UCSD-AML1 (cell line): ENCODE measurements around the gene SNX13.
A peak's percentile ranks its signal among the peaks of the same experiment; 100 is the strongest.

Experiments used
- DNase-seq: peaks from one replicate; lab custom pipeline; 2025; ENCODE audit not compliant: unreplicated experiment; lab: John Stamatoyannopoulos, UW

Gene SNX13, protein sequence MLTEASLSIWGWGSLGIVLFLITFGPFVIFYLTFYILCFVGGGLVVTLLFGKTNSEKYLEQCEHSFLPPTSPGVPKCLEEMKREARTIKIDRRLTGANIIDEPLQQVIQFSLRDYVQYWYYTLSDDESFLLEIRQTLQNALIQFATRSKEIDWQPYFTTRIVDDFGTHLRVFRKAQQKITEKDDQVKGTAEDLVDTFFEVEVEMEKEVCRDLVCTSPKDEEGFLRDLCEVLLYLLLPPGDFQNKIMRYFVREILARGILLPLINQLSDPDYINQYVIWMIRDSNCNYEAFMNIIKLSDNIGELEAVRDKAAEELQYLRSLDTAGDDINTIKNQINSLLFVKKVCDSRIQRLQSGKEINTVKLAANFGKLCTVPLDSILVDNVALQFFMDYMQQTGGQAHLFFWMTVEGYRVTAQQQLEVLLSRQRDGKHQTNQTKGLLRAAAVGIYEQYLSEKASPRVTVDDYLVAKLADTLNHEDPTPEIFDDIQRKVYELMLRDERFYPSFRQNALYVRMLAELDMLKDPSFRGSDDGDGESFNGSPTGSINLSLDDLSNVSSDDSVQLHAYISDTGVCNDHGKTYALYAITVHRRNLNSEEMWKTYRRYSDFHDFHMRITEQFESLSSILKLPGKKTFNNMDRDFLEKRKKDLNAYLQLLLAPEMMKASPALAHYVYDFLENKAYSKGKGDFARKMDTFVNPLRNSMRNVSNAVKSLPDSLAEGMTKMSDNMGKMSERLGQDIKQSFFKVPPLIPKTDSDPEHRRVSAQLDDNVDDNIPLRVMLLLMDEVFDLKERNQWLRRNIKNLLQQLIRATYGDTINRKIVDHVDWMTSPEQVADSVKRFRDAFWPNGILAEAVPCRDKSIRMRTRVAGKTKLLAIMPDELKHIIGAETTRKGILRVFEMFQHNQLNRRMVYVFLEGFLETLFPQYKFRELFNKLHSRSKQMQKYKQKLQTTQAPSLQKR

DNA sequence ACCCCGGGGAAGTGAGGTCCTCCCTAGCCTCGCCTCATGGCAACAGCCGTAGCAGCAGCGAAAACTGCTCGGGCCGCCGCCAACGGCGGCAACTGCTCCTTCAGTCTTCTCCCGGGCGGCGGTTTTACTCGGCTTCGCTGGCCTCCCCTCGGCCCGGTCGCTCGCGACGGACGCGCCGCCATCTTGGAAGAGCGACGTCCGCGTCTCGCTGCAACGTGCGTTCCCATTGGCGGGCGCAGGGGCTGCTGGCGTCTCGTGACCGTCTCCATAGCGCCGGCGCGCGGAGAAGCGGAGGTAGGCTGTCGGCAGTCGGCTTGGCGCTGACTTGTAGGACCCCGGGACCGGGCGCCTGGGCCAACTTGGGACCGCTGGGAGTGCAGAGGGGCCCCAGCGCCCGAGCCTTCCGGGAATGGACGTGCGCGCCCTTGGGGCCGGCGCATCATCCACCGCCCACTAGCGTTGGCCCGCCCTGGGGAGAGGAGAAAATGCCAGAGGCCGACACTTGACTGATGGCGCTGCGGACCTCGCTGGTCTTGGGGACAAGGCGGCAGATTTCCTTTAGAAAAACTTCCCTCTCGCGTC lies at the start of gene SNX13:
Gene SNX13, minus strand, starts transcription at position 193 of the 582 bp plus-strand sequence. CDS start 199 bp downstream, outside the sequence.
- DNase-seq: peak; percentile 85

DNA sequence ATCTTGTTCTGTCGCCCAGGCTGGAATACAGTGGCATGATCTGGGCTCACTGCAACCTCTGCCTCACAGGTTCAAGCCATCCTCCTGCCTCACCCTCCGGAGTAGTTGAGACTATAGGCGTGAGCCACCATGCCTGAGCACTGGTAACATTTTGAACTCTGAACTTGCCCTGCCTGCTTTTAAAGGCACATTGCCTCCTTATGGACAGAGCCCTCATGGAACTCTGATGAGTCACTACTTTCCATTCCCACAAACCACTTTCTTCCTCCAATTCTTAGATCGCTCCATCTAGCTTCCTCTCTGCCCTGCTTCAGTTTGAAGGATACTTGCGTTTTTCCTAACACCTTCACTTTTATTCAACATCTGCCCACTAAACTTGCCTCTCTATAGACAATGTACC lies 49.3 kb upstream of the SNX13 start:
- peak; percentile 4 for DNase-seq

DNA sequence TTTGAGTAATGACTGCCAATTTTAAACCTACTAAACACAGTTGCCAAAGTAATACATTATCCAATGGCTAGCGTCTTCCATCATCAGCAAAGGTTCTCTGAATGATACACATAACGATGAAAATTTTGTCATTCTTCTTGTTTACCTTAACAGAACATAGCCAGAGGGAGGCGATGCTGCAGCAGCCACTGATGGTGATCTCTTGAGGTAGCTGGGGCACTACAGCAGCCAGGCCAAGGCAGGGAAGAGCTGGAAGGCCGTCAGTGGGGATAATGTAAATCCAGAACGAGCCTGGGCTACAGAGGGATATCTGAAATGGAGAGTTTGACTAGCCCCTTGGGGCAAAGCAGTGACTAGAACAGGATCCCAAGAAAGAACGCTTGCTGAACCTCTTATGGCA lies 48.6 kb upstream of the SNX13 start:
- no peak for DNase-seq

DNA sequence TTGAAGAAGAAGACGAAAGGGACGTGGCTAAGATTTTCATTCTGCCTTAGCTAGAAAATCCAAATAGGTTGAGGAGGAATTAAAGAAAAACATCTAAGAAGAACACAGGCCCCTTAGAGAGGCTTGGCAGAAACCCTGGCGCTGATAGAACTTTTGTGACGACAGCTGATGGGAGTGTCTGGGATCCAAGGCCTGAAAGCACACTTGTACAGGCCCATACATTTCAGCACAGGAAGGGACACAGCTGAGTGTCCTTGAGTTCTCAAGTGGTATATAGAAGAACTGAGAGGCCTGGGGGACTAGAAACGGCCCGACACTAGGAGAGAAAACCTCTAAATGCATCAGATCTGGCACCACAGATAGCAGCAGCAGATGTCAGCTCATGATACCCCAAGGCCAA lies 47.8 kb upstream of the SNX13 start:
- DNase-seq: no peak

DNA sequence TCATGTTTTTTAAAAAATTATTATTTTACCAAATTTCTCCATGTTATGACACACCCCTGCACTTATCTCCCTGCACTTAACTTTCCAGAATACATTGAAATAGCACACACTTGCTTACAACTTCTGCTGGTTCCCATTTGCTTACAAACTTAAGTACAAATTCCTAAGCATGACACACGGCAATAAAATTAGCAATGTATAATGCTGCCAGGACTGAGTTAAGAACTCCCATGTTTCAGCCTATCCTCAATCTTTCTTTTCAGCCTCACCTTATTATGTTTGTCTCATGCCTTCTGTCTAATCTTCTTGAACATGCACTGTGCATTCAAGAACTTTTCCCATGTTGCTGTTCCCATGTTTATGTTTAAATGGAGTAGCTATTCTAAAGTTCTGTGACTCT lies 46.6 kb upstream of the SNX13 start:
- no peak for DNase-seq

DNA sequence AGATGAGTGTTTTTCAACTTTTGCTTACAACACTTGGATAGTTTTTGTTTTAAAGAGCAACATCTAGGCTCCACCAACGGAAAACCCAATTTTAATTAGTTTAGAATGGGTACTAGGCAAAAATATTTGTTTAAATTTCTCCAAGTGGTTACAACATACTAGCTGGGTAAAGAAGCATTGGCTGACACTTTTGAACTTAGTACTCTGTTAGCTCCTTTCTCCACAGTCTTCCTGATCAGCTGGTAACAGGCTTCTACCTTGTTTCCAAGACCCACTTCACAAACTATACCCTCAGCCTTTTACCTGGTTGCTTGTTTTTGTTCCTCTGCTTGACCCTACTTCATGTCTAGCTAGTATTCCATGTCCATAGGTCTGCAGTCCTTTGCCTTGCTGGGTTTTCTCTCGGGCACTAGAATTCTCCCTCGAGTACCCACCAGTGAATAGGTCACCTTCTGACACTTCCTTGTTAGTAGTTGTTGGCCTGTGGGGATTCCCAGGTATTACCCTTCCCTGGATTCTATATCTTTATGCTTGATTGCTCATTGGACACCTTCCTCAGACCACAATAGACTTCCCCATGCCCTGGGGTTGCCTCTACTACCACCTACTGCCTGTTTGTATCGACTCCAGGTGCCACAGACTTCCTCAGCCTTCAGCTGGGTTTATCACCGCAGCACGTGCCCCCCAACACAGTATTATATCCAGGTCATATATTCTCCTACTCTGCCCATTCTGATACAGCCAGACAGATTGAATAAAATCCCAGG lies 45.4 kb upstream of the SNX13 start:
- DNase-seq: no peak

DNA sequence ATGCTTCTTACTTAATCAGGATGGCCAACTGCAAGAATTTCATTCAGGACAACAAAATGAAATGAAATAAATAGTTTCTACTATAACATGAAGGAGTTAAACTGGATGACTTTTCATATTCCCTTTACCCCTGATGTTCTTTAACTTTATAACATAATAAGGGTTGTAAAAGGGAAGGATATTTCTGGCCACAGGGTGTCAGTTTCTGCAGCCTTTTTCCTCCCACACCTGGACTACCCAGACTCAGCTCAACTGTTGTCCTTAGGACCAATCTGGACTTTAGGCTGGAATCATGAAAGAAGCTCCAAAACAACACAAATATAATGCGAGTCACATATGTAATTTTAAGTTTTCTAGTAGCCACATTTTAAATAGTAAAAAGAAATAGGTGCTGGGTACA lies 44.0 kb upstream of the SNX13 start:
- no peak for DNase-seq

DNA sequence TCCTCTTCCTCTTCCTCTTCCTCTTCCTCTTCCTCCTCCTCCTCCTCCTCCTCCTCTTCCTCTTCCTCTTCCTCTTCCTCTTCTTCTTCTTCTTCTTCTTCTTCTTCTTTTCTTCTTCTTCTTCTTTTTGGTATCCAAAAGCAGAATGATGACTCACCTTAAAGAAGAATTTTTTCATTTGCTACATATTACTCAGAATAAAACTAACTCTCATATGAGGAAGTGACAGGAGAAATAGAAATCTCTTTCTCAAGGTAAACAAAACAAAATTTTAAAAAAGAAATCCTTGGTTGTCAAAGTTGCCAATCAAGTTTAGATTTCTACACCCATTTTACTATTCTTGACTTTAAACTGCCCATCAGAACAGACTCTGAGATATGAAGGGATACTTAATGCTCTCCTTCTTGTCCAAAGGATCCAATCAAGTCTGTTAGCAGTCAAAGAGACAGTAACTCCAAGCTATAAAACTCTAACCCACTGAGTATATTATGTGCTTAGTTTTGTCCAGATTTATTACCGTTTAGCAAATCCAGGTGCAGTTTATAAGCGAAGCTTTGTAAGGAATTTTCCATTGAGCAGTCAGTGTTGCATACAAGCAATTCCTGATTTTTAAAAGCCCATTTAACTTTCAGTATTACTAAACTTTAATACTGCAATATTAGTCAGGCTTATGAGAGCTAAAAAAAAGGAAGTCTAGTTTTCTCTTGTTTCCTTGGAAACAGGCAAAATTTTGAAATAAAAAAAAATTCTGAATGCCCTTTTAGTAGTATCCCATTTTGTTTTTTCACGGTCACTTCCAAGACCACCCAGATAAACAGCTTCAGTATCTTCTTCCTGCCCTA lies 43.1 kb upstream of the SNX13 start:
- DNase-seq: no peak

DNA sequence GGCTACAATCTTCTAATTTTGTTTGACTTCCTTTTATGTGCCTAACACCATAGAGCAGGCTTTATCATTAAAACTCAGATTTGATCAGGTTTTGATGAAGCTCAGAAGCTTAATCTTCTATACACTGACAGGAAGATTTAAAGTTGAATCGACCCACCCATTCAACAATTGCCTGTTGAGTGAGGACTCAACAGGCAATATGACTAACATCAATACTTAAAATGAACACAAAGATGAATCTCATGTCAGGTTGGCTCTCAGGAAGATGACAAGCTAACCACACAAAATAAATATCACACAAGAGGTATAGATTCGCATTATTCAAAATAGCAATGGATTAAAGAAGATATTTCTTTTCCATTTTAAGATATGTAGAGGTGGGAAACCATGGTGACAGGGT lies 36.7 kb upstream of the SNX13 start:
- no peak for DNase-seq

DNA sequence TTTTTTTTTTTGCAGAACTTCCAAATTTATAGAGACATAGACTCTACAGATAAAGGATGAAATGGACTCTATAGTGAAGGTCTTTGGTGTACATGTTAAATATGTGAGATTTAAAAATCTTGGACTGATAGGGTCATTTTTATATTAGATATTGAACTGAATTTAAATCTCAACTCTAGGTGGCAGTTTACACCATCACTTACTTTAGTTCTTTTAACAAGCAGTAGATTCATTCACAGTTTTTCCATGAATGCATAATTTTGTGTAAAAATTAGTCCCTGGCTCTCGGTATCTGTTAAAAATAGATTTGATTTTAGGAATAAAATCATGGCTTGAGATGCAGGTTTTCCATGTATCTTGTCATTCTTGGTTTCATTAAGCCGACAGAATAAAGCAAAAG lies 31.1 kb upstream of the SNX13 start:
- no peak for DNase-seq

DNA sequence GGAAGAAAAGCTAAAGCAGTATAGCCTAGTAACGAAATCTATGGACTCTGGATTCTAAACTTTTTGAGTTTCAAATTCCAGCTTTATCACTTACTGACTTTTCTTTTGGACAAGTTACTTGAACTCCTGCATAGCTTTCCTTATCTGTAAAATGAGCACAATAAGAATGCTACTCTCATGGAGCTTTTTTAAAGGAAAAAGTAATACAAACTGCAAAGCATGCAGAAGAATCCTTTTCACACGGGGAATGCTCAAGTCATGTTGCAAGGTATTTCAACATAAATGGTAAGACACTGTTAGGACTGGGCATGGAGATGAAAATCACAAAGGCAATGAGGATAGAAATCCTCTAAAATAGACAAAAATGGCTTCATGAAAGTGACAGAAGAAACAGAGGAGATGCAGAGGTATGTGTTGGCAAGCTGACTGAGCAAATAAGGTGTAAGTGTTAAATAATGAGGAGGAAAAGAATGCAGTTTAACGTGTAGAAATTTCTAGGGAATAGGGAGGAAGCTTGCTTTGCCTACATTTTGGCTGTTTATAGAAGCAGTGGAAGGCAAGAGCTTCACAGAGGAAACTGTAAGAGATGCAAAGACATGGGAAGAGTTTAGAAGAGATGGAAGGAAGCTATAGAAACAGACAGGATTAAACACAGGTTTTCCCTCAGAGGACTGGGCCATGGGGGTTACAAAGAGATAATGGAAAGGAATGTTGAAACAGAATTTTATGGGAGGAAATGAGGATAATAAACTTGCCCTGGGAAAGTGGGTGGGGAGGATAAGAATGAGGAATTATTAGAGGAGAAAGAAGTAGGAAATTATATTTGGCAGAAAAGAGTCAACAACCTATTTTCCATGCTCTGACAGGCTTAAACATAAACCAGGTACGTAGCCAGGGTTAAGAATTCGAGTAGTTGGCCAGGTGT lies 28.8 kb upstream of the SNX13 start:
- DNase-seq: no peak

DNA sequence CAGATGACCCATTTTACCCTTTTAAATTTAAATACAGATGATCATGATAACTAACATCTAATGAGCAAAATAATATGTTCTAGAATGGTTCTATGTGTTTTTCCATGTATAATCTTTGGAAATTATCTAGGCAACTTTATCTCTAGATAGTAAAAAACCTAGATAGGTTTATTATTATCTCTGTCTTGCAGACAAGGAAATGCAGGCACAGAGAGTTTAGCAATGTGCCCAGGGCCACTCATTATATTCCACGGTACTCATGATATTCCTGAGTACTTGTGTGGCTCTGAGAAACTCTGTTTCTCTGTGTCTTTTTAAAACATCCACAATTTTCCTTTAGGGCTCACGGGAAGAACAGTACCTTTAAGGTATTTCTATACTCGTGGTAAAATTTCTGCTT lies 26.4 kb upstream of the SNX13 start:
- no peak for DNase-seq

DNA sequence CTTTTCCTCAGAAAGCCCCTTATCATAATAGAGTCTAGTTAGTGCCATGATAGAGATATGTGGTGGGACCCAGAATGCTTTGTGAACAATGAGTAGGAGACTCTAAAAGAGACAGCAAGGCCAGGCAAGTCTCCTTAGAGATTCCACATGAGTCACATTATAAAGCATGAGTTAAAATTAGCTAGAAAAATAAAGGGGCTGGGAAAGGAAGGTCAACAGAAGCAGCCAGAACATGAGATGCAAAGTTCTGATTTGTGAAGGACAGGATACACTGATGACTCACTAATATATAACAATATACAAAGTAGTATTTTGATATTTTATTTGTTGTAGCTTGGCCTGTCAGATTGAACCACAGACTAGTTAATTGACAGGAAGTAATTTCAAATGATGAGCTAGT lies 25.3 kb upstream of the SNX13 start:
- no peak for DNase-seq

DNA sequence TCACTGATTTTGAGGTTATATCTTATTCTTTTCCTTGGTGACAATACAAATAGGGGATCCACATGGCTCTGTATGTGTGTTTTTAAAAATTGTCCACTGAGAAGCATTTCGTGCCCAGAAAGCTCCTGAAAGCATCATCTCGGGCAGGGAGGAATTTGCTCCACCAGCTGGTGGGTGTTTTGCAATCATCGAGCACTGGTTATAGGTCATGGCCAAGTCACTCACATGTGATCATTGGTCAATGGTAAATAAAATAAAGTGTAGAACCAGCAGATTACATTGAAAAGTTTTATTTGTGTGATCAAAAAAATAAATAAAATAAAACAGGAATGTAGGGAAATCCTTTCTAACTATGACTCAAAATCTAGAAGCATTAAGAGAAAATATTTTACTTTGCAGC lies 23.0 kb upstream of the SNX13 start:
- no peak for DNase-seq

DNA sequence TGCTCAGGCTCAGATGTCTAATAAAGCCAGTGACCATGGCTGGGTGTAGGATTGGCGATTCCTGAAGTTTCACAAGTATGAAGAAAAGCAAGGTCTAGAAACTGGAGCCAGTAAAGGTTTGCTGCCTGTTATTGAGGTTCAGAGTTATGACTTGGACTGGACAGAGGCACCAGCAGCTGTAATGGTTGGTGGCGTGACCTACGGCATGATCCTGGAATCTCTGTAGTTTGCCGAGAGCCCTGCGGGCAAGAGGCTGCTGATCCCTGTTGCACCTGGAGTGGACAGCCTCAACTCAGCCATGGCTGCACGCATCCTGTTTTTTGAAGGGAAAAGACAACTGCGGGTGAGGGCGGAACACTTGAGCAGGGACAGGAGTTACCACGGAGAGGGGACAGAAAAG lies 22.4 kb upstream of the SNX13 start:
- no peak for DNase-seq

DNA sequence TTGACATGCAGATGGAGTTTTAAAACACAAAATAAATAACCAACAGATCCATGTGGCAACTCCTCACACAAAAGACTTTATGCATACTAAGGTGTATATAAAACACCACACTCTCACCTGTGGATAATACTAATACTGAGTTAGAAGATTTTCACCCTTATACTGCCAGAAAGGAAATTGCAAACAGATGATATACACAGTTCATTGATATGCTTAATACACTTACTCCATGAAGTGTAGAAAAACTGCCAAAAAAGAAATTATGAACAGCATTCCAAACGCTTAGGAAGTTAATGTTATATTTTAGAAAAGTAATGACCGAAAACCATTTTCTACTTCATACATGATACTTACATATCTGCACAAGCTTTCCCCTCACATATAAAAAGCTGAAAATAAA lies 17.6 kb upstream of the SNX13 start:
- DNase-seq: no peak

DNA sequence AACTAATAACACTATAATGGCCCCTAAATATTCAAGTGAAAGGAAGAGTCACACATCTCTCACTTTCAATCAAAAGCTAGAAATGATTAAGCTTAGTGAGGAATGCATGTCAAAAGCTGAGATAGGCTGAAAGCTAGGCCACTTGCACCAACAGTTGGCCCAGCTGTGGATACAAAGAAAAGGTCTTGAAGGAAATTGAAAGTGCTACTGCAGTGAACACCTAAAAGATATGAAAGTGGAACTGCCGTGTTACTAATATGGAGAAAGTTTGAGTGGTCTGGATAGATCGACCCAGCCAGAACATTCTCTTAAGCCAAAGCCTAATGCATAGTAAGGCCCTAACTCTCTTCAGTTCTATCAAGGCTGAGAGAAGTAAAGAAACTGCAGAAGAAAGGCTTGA lies 12.1 kb upstream of the SNX13 start:
- no peak for DNase-seq

DNA sequence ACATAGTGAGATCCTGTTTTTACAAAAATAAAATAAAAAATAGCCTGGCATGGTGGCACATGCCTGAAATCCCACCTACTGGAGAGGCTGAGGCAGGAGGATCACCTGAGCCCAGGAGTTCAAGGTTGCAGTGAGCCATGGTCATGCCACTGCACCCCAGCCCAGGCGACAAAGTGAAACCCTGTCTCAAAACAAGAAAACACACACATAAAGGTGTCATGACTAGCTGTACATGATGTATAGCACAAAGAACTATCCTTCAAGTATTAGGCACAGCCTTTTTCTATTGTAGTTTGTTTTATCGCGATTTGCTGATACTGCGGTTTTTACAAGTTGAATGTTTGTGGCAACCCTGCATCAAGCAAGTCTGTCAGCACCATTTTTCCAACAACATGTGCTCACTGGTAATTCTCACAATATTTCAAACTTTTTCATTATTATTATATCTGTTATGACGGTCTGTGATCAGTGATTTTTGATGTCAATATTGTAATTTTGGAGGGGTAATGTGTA lies 11.5 kb upstream of the SNX13 start:
- no peak for DNase-seq
